Karpas-422 (cell line): ENCODE measurements around the gene ERMAP. TPM values are rescaled to one million over a fixed set of nuclear protein-coding genes. Genes with fewer than 3 reads are reported as not detected.

ENCODE experiments used
- DNase-seq: peaks from one replicate; pipeline ENCODE4 v3.0.0-alpha.2; 2015
- H2AFZ ChIP-seq: fragments of 200-600 bp; sonication (generic); 2 replicates; pipeline ENCODE4 v1.6.1; 2014; ENCODE audit warnings: antibody characterized with exemption, low read length, mixed read lengths
- H3K27ac ChIP-seq: fragments of 200-600 bp; sonication (generic); 2 replicates; pipeline ENCODE4 v1.5.1; 2014; ENCODE audit warnings: mild to moderate bottlenecking, low read length, moderate library complexity
- H3K27me3 ChIP-seq: fragments of 200-600 bp; sonication (generic); 2 replicates; pipeline ENCODE4 v1.6.1; 2014; ENCODE audit warnings: low read length, mixed read lengths
- H3K36me3 ChIP-seq: fragments of 200-600 bp; sonication (generic); 2 replicates; pipeline ENCODE4 v1.6.1; 2014; ENCODE audit warnings: low read length, mixed read lengths; ENCODE audit not compliant: insufficient read depth
- H3K4me1 ChIP-seq: fragments of 200-600 bp; sonication (generic); 2 replicates; pipeline ENCODE4 v1.6.1; 2014; ENCODE audit warnings: mild to moderate bottlenecking, low read length, mixed read lengths
- H3K4me2 ChIP-seq: fragments of 200-600 bp; sonication (generic); 2 replicates; pipeline ENCODE4 v1.6.1; 2014; ENCODE audit warnings: low read length, low read depth, mild to moderate bottlenecking; ENCODE audit not compliant: poor library complexity, severe bottlenecking
- H3K4me3 ChIP-seq: fragments of 200-600 bp; sonication (generic); 2 replicates; pipeline ENCODE4 v1.5.1; 2014; ENCODE audit warnings: mild to moderate bottlenecking, antibody characterized with exemption, low read length, mixed read lengths
- H3K79me2 ChIP-seq: fragments of 200-600 bp; sonication (generic); 2 replicates; pipeline ENCODE4 v1.6.1; 2014; ENCODE audit warnings: mild to moderate bottlenecking, low read length, mixed read lengths
- H3K9ac ChIP-seq: fragments of 200-600 bp; sonication (generic); 2 replicates; pipeline ENCODE4 v1.6.0; 2014; ENCODE audit warnings: low read length
- H3K9me2 ChIP-seq: fragments of 200-600 bp; sonication (generic), shearing (Covaris generic); replicated peaks from 2 replicates; pipeline ENCODE4 v1.6.0; 2014; ENCODE audit warnings: mild to moderate bottlenecking, low read length, moderate library complexity; ENCODE audit not compliant: insufficient read depth
- H3K9me3 ChIP-seq: fragments of 300-700, 200-600 bp; sonication (generic); 2 replicates; pipeline ENCODE4 v1.6.1; 2014; ENCODE audit warnings: low read length, mixed read lengths
- H4K20me1 ChIP-seq: fragments of 200-600 bp; sonication (generic); 2 replicates; pipeline ENCODE4 v1.6.1; 2014; ENCODE audit warnings: mild to moderate bottlenecking, antibody characterized with exemption, low read length, low read depth; ENCODE audit not compliant: insufficient read depth
- total RNA-seq: library from RNA; depleted of rRNA; stranded (reverse); fragments of >200 nt; shearing (Covaris generic); gene quantifications from 2 replicates; pipeline ENCODE4 v1.2.3, GENCODE V29; 2014; ENCODE audit warnings: low replicate concordance; rRNA removed

ERMAP gene
- total RNA-seq, 1 experiment from 2014 or later = 1.6 TPM

DNA sequence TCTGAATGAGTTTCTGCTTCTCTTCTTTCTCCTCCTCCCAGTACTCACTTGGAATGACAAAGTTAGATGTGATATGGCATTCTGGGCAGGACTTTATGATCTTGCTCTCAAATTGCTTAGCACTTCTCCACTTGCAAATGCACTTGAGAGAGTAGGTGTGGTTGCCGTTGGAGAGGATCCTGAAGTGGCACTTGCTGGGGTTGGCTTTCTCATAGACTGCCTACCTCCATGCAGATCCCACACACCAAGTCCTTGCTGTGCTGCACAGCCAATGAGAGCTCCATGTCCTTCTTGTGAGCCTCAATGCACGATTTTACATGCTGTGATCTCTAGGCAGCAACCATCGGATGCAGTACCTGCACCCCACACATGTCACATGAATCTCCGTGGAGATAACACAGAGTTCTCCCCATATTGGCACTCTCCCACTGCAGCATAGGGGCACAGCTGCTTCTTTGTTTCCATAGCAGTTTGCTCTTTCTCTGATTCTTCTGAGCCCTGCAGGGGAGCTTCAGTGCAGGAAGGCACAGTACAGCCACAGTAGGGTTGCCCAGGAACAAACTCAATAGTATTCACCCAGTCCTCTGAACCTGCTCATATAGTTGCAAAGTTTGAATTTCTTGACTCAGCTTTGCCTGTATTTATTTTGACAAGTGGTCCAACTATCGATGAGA is 74.7 kb downstream of the ERMAP start:
- Histone ChIP-seq H3K79me2 (no peaks in the 10 kb centered on the region), H3K9me3 (no peaks in the 10 kb centered on the region), H3K4me2 (no peak overlapping the region), H3K36me3 (no peaks in the 10 kb centered on the region), H2AFZ (no peak overlapping the region; the same call in 1 of the 2 replicates), H3K27me3 (no peaks in the 10 kb centered on the region), H3K9me2 (no peaks in the 10 kb centered on the region), H3K4me3 (no peak overlapping the region), H4K20me1 (no peaks in the 10 kb centered on the region), H3K4me1 (peaks cover 17% of the 10 kb centered on the region), H3K27ac (no peak overlapping the region), H3K9ac (no peak overlapping the region)
- peak; percentile 30 for DNase-seq

Other genes starting within 250 kb of the ERMAP start
- gene PPIH, start 158.7 kb upstream of the ERMAP start, total RNA-seq = 42.1 and 53.0 TPM in 2 replicates
- 652 and 1,200 TPM in 2 replicates for gene YBX1, start 134.7 kb upstream of the ERMAP start, total RNA-seq
- not detected in 2 replicates for gene CLDN19, start 76.9 kb upstream of the ERMAP start, total RNA-seq
- gene P3H1, start 50.1 kb upstream of the ERMAP start, total RNA-seq = 18.1 and 49.1 TPM in 2 replicates
- gene C1orf50, start 49.9 kb upstream of the ERMAP start, total RNA-seq = 5.5 and 12.2 TPM in 2 replicates
- not detected in 2 replicates for gene TMEM269, start 32.1 kb upstream of the ERMAP start, total RNA-seq
- 18.2 and 45.4 TPM in 2 replicates for gene SVBP, start 275 bp downstream of the ERMAP start, total RNA-seq
- 15.4 and 18.3 TPM in 2 replicates for gene ZNF691, start 29.5 kb downstream of the ERMAP start, total RNA-seq
- 72.2 and 83.8 TPM in 2 replicates for gene SLC2A1, start 141.7 kb downstream of the ERMAP start, total RNA-seq